KOPT-K1 (cell line): ENCODE data around the gene SFTA2.
"Not testable (repeated sequence)": the region's sequence is repeated elsewhere in the genome, so short reads cannot be mapped to it uniquely, and the experiment has no call there.

Experiments used
- H3K27ac ChIP-seq: fragments of 200-600 bp; sonication (generic); 2 replicates; pipeline ENCODE4 v1.5.1; 2016; ENCODE audit warnings: antibody characterized with exemption, mild to moderate bottlenecking, low read depth, low read length; ENCODE audit not compliant: poor library complexity, severe bottlenecking
- H3K36me3 ChIP-seq: fragments of 200-600 bp; sonication (generic); 2 replicates; pipeline ENCODE4 v1.5.1; 2017; ENCODE audit warnings: antibody characterized with exemption, mild to moderate bottlenecking, low read length, moderate library complexity; ENCODE audit not compliant: insufficient read depth
- H3K9me3 ChIP-seq: fragments of 200-600 bp; sonication (generic); 2 replicates; pipeline ENCODE4 v1.5.1; 2017; ENCODE audit warnings: antibody characterized with exemption, low read length, mild to moderate bottlenecking; ENCODE audit not compliant: insufficient read depth, poor library complexity, severe bottlenecking

The SFTA2 gene

DNA sequence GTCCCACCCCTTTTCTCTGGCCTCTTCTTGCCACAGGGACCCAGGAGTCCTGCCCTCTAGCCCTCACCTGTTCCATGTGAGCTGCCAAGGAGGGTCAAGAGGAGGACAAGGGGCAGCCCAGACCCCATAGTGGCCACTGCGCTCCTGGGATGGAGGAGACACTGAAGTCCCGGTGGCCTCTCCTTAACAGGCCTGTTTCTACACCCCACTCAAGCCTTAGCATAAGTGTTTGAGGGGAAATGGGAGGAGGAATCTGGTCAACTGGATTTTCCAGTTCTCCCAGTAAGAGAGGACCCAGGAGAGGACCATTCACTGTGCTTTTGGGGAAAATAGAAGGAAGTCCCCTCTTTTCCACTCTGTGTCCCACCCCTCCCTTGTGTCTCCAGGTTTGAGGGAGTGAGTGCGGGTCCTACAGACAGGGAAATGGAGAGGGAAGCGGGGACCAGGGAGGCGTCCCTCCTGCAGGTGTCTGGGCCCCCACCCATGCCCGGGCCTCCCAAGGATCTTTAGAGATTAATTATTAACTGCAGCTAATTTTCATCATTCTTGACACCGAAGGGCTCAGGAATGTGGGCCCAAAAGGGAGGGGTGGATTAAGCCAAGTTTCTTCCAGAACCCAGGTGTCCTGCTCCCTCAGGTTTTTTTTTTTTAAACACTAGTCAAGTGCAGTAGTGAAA is at the start of gene SFTA2:
SFTA2 (minus strand) TSS at position 202 of the 677 bp plus-strand sequence; CDS start at position 128, 74 bp downstream.
- H3K27ac ChIP-seq, result no peak within 1 kb of the TSS
- H3K36me3 ChIP-seq, result peaks cover 18% of the 10 kb centered on the region
- peaks cover 8% of the 10 kb centered on the region for H3K9me3 ChIP-seq

DNA sequence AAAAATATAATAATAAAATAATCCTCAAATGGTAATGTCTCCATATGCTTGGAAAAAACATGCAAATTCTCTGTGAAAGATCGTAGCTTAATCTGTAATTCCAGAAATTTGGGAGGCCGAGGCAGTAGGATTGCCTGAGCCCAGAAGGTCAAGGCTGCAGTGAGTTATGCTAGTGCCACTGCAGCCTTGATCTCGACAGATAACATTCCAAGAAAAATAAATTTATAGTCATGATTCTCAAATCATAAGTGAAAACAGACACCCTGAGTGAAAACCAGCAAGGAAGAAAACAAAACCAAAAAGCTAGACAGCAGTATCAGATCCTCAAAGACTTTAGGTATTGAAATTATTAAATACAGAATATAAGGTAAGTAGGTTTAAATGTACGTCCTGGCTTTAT is 47.7 kb upstream of the SFTA2 start:
- H3K36me3 ChIP-seq, result no peaks in the 10 kb centered on the region
- H3K9me3 ChIP-seq, result no peaks in the 10 kb centered on the region

DNA sequence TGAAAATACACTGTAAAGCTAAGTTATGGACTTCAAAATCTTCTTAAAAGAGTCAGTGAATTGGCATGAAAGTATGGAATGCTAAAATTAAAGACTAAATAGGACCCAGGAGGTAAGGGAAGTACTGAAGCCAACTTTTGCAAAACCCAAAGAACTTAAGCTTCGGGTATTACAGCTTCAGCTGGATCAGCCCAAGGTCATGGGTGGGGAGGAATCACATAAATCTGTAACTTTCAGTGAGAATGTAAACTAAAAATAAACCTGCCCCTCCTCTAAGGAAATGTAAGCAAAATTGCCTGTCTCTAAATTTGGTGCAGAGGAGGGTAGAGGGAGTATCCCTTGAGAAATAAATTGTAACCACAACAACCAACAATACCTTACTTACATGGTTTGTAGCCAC is 47.2 kb upstream of the SFTA2 start:
- Histone ChIP-seq H3K27ac (no peak overlapping the region), H3K9me3 (no peaks in the 10 kb centered on the region), H3K36me3 (no peaks in the 10 kb centered on the region)

More for the DNA sequence above, 47.7 kb upstream of the SFTA2 start:
- no peak overlapping the region for H3K27ac ChIP-seq

DNA sequence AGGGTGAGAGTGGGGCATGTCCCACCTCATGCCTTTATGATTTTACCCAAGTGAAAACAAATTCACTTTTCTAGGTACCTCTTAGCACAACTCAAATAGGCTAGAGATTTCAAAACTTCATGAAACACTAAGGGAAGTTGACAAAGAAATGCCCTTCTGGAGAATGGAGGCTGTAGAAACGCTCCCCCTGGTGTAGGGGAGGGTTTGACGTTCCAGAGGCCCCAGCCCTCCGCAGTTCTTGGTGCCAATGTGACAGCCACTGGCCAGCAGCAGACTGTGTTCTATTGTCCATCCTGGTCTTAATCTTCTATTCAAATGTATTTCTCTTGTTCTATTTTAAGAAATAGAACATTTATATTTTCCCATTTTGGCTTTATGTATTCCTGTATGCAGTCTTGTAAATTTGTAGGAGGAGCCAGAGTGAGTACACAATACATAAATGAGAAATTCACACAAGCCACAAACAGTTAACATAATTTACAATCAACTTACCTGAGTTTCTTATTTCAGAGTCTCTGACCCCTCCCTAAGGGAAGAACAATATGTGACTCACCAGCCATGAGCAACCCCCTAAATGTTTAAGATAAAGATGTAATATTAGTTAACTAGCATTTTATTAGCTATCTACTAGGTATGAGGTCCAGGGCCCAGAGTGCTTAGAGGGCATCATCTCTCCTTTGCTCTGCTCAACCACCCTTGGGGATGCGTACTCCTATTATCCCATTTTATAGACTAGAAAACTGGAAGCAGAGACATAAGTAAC is 42.7 kb upstream of the SFTA2 start:
- no peak overlapping the region for H3K27ac ChIP-seq
- H3K9me3 ChIP-seq, result no peaks in the 10 kb centered on the region

DNA sequence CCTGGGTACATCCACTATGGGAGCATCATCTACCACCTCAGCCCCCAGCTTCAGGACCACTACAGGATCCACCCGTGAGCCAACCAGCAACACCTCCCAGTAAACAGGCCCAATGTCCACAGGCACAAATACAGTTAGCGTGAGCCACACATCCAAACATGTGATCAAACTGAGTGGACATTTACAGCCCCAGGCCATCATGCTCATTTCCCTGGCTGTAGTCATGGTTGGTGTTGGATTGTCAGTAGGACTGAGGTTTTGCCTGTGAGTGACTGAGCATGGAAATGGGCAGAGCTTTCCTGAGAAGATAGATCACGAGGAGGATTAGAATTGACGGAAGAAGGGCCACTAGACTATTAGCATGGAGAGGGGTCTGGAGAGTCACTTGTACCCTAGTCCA is 40.8 kb upstream of the SFTA2 start:
- H3K36me3 ChIP-seq, result no peaks in the 10 kb centered on the region
- no peaks in the 10 kb centered on the region for H3K9me3 ChIP-seq
- no peak overlapping the region for H3K27ac ChIP-seq

More for the DNA sequence above, 42.7 kb upstream of the SFTA2 start:
- H3K36me3 ChIP-seq, result no peaks in the 10 kb centered on the region

DNA sequence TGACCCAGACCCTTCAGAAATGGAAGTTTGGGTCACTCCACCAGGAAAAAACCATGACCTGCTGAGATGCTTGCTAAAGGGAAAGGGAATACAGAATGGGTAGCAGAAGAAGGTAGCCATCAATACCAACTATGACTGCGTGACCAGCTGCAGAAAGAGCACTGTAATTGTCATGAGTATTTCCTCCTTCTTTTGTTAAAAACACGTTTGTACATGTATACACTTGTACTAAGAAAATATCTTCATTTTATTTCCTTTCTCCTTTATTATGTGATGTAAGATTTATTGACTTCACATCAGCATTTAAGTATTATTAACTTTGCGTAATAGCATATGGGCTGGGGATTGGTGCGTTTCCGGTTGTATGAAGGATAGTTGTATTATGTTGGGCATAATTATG is 39.0 kb upstream of the SFTA2 start:
- Histone ChIP-seq H3K36me3 (no peaks in the 10 kb centered on the region), H3K27ac (no peak overlapping the region), H3K9me3 (no peaks in the 10 kb centered on the region)

DNA sequence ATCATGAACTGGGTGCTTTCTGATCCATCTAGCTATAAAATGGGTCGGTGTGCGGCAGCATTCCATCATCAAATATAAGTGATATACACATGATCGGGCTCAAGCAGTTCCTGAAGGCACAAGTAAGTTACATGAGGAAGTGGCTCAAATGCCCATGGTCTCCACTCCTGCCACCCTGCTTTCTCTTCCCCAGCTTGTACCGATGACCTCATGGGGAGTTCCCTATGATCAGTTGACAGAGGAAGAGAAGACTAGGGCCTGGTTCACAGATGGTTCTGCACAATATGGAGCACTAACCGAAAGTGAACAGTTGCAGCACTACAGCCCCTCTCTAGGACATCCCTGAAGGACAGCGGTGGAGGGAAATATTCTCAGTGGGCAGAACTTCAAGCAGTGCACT is 37.2 kb upstream of the SFTA2 start:
- not testable (repeated sequence) for H3K27ac ChIP-seq, H3K36me3 ChIP-seq, H3K9me3 ChIP-seq

DNA sequence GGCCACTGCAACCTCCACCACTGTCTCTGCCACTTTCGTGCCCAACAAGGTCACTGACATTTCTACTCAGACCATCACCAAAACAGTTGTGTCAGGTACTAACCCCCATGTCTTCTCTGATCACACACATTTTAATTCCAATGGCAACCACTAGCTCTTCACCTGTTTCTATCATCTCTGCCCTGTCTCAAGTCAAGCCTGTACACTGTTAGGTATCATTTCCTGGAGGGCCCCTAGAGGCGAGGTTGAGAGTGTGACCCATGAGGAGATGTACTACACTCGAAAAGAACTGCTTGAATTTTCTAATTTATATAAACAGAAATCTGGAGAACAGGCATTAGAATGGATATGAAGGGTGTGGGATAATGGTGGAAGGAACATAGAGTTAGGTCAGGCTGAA is 34.2 kb upstream of the SFTA2 start:
- H3K27ac ChIP-seq, result no peak overlapping the region
- no peaks in the 10 kb centered on the region for H3K36me3 ChIP-seq
- no peaks in the 10 kb centered on the region for H3K9me3 ChIP-seq

DNA sequence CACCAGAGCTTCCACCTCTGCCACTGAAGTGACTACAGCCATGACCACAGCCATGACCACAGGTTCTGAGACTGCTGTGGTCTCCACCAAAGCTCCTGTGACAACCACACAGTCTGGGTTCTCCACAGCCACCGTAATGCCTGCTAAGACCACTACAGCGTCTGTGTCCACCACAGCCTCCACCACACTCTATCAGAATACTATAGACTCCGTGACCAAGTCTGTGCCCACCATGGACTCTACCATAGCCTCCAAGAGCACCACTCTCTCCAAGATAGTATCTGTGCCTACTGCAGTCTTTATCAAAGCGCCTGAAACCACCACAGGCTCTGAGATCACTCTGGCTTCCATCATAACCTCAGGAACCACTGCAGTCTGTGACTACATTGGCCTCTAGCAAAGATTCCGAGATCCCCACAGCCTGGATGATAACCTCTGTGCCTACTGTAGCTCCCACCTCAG is 33.2 kb upstream of the SFTA2 start:
- Histone ChIP-seq H3K9me3 (no peaks in the 10 kb centered on the region), H3K36me3 (no peaks in the 10 kb centered on the region), H3K27ac (no peak overlapping the region)

DNA sequence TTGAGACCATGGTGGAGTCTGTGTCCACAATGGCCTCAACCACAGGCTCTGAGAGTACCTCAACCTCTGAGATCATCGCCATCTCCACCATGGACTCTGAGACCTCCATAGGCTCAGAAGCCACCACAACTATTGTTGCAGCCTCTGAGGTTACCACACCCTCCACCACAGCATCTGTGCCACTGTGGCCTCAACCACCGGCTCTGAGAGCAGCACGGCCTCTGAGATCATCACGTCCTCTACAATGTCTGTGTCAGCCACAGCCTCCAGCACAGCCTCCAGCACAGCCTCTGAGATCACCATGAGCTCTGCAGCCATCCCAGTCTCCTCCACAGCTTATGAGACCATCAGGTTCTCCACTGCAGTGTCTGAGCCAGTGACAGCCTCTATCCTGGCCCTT is 32.1 kb upstream of the SFTA2 start:
- no peaks in the 10 kb centered on the region for H3K36me3 ChIP-seq
- no peak overlapping the region for H3K27ac ChIP-seq
- no peaks in the 10 kb centered on the region for H3K9me3 ChIP-seq

DNA sequence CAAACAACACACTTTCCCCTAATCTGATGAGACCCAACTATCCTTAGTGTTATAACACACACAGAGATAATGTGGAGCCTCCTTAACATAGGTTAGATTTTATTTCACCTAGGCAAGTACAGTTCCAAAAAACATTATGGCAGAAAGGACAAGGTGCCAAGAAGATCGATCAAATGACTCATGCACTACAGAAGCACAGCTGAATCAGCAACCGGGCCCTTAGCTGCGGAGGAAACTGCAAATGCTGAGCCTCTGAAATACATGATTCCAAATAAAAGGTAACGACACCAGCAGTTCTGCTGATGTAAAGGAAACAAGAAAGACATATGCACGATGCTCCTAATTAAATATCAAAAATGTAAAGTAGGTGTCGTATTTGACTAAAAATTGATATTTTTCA is 31.7 kb upstream of the SFTA2 start:
- Histone ChIP-seq H3K27ac (no peak overlapping the region), H3K9me3 (no peaks in the 10 kb centered on the region), H3K36me3 (no peaks in the 10 kb centered on the region)

DNA sequence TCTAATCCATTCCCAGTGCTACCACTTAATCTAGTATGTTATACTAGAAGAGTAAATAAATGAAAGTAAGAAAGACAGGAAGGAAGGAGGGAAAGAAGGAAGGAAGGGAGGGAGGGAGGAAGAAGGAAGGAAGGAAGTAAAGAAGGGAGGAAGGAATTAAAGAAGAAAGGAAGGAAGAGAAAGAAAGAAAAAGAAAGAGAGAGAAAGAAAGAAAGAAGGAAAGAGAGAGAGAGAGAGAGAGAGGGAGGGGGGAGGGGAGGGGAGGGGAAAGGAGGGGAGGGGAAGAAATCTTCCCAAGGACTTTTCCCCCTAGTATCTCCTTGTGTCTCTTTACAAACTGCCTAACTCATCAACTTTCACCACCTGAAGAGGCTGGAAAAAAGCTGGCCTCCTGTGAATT is 30.7 kb upstream of the SFTA2 start:
- H3K36me3 ChIP-seq, result no peaks in the 10 kb centered on the region
- no peak overlapping the region for H3K27ac ChIP-seq
- H3K9me3 ChIP-seq, result no peaks in the 10 kb centered on the region

DNA sequence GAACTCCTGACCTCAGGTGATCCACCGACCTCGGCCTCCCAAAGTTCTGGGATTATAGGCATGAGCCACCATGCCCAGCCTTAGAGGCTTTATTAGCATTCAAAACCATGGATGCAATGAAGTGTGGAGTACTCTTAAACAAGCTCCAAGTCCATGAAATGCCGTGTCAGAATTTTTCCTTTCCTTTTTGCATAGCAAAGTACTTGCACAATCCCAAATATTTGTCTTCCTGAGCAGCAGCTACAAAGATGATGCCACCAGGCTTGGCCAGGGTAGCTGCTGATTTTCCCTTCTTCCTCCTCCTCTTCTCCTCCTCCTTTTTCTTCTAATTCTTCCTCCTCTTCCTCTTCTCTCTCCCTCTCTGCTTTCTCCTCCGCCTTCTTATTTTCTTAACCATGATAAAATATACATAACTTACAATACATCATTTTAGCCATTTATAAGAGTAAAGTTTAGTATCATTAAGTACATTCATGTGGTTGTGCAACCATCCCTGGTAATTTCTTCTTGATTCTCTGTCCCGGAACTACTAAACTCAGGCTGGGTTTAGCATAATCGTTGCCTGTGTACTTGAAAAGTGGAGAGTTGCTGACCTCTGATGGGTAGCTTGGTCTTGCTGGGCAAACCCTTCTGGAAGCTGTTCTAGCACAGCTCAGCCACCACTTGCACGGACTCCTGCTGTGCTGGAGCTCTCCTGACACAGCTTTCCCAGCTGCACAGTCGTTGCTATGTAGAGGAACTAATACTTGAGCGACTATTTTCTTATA is 29.1 kb upstream of the SFTA2 start:
- no peaks in the 10 kb centered on the region for H3K9me3 ChIP-seq
- H3K36me3 ChIP-seq, result no peaks in the 10 kb centered on the region
- H3K27ac ChIP-seq, result no peak overlapping the region

DNA sequence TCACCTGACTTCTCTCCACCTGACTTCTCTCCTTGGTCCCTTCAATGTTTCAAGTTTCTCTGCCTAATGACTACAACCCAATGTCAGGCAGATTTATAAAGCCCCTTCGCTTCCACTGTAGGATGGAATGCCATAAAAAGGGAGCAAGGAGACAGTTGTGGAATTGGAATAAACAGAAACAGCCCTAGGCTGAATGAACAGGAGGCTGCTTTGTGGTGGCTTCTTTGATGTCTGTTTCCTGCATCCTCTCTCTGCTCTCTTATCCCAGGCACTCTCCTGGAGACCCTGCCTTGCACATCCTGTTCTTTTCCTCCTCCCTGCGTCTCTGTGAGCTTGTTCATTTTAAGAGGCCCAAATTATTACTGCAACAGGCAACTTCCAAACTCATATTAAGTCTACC is 25.7 kb upstream of the SFTA2 start:
- H3K36me3 ChIP-seq, result no peaks in the 10 kb centered on the region
- H3K9me3 ChIP-seq, result no peaks in the 10 kb centered on the region

DNA sequence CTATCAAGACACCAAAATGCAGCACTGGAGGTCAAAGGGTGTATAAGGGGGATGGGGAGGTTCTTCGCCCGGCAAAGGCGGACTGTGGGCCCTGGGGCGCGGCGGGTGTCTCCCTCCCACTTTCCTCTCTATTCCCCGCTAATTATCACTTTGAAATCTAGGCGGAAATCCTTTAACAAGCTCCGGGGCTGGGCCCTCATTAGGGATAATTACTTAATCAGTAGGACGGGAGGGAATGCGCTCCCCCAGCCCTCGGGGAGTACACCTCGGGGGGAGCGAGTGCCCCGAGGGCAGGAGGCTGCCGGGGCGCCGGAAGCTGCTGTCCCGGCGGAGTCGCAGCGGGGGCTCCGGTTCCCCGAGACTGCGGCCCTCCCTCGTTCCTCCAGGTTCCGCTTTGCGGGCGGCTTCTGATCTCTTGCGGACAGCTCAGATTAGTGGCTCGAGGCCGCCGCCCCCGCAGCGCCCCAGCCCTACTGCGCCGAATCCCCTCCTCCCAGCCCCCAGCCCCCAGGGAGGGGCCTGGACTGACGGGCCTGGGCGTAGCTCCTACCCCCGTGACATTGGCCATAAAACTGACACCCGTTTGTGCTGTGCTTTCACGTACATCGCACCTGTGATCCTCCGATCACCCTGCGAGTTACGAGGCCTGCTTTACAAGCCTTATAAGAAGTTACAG is 23.5 kb upstream of the SFTA2 start:
- Histone ChIP-seq H3K27ac (no peak overlapping the region), H3K36me3 (no peaks in the 10 kb centered on the region)

More for the DNA sequence above, 25.7 kb upstream of the SFTA2 start:
- H3K27ac ChIP-seq, result no peak overlapping the region

More for the DNA sequence above, 23.5 kb upstream of the SFTA2 start:
- H3K9me3 ChIP-seq, result no peaks in the 10 kb centered on the region
